HK-2 (cell line): Measurements from ENCODE around the gene AFG3L2.

Source experiments
- DNase-seq: peaks from one replicate; pipeline ENCODE4 v3.0.0-alpha.2; 2018; ENCODE audit not compliant: unreplicated experiment

Gene AFG3L2

DNA sequence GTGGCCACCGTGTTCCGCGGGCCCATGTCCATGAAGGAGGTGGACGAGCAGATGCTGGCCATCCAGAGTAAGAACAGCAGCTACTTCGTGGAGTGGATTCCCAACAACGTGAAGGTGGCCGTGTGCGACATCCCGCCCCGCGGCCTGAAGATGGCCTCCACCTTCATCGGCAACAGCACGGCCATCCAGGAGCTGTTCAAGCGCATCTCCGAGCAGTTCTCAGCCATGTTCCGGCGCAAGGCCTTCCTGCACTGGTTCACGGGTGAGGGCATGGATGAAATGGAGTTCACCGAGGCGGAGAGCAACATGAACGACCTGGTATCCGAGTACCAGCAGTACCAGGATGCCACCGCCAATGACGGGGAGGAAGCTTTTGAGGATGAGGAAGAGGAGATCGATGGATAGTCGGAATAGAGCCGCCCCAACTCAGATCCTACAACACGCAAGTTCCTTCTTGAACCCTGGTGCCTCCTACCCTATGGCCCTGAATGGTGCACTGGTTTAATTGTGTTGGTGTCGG, 51.2 kb downstream of the AFG3L2 start:
- DNase-seq: no peak

DNA sequence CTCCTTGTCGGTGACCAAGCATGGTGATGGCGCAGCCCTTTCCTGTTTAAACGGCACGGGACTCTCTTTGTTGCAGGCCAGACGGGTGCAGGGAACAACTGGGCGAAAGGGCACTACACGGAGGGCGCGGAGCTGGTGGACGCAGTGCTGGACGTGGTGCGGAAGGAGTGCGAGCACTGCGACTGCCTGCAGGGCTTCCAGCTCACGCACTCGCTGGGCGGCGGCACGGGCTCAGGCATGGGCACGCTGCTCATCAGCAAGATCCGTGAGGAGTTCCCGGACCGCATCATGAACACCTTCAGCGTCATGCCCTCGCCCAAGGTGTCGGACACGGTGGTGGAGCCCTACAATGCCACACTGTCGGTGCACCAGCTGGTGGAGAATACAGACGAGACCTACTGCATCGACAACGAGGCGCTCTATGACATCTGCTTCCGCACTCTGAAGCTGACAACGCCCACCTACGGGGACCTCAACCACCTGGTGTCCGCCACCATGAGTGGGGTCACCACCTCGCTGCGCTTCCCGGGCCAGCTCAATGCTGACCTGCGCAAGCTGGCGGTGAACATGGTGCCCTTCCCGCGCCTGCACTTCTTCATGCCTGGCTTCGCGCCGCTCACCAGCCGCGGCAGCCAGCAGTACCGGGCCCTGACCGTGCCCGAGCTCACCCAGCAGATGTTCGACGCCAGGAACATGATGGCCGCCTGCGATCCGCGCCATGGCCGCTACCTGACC, 51.9 kb downstream of the AFG3L2 start:
- DNase-seq: no peak

DNA sequence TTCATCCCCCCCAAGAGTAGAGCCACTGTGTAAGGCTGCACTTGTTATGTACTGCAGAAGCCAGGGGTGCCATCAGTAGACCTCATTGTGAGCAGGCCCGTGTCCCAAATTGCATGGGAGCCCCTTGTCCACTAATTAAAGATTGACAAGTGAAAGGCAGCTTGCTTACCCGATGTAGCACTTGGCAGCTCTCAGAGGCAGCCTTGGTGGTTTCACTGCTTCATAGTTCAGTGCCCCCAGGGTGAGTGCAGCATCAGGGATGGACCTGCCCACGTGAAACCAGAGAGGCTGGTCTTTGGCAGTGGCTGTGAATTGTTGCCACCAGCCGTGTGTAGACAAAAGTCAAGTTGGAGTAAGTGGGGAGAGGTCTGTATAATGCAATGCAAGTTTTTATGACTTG, 55.7 kb downstream of the AFG3L2 start:
- DNase-seq: peak; percentile 38

DNA sequence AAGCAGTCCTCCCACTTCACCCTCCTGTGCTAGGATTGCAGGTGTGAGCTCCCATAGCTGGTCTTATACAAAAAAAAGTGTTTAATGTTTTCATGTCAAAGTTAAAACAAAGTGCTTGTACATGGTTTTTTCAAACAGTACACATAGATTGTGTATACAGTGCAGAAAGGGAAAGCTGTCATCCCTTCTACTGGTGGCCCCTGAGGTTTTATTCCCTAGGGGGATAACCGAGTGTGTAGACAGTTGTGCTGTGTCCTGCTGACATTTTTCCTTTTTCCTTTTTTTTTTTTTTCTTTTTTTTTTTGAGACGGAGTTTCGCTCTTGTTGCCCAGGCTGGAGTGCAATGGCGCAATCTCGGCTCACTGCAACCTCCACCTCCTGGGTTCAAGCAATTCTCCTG, 58.2 kb downstream of the AFG3L2 start:
- DNase-seq: no peak

DNA sequence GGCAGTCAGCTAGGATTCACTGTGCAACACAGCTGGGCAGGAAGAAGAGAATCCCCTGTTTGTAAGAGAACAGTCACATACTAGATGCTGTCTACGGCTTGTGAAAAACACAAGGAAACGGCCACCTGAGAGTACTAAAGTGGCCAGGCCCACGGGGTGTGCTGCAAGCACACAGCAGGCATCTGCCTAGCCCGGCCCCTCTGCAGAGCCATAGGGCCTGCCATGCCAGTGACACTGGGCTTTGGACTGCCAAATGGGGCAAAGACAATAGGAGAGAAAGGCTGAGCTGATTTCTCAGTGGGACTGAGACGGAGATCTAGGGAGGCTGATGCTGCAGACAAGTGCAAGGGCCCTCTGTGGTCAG, 58.7 kb downstream of the AFG3L2 start:
- no peak for DNase-seq

DNA sequence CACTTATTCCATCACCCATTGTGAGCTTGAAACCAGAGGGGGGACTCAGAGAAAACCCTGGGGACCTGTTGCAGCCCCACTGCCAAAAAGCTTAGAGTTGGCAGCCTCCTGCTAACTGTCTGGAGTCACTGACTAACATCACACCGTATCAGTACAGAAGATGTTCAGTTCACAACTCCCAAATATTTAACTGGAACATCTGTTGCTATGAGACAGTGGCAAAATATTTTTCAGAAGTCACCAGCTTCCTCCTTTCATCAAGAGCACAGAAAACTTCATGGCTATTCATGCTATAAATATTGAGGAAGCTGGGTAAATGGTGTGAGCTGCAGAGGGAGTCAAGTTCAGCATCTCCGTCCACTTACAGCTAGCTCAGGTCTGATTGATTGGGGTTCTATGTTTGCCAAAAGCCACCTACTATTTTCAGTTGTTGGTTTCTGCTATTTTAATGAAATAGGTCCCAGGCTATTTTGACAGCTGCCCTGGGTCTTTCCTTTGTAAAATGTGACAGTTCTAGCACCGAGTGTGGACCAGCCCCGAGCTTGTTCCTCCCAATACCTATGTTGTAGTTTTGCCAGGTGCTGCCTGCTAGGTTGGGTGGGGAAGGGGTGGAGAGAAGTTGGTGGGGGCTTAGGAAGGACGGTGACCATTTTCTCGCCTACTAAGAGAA, 59.2 kb downstream of the AFG3L2 start:
- DNase-seq: no peak

DNA sequence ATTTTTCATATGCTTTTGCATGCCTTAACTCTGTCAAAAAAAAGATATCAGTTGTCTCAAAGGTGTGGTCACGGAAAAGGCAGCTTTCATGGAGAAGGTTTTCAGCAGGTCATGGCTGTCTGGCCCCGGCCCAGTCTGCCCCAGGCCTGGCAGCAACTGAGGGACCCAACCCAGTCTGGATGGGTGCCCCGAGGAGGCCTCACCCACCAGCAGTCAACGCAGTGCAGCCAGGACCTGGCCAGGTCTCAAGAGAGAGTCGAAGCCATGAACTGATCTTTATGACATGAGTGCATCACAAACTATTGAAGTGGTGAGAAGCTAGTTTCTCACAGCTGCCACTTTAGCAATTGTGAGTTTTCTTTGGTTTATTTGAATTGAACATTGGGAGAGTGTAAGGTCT, 61.1 kb downstream of the AFG3L2 start:
- DNase-seq: no peak

DNA sequence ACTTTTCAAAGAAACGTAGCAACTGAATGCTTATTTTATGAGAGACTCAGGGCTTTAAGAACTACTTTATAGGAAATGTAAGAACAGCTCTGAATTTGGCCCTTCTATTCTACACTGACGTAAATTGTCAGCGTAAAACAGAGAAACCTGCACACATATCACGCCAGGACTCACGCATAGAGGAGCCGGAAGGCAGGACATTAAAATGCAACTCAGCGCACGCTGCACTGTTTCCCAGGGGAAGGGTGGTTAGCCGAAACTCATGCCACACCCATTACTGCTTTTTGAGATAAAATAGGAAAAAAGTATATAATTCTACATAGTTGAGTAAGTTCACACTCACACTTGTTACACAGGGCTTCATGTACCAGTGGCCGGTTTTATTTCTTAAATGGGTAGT, 61.5 kb downstream of the AFG3L2 start:
- no peak for DNase-seq

DNA sequence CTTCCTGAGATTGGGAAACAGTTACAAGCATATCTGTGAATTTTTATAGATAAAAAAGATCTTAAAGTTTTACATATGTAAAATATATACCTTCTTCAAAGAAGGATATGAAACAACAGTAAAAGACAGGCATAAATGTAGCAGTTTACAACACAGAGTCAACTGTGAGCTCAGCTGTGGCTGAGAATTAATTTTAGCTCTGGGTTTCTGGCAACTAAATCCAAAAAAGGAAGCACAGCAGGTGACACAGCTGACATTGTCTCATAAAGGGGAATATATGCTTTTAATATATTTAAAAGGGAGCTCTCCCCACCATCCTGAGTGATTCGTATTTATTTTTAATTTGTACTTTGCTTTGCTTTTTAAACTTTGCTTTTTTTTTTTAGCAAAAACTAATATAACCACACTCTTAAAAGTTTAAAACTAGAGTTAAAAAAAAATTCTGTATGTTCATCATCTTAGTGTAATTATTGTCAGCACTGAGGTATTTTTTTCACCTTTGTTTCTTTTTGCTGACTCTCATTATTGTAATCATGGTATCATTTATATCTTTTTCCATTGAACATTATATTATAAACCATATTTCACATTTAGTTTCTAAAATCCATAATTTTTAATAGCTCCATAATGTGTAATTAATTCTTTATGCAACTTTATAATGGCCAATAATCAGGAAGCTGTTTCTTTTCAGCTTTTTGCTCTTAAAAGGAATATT, 62.3 kb downstream of the AFG3L2 start:
- DNase-seq: no peak

DNA sequence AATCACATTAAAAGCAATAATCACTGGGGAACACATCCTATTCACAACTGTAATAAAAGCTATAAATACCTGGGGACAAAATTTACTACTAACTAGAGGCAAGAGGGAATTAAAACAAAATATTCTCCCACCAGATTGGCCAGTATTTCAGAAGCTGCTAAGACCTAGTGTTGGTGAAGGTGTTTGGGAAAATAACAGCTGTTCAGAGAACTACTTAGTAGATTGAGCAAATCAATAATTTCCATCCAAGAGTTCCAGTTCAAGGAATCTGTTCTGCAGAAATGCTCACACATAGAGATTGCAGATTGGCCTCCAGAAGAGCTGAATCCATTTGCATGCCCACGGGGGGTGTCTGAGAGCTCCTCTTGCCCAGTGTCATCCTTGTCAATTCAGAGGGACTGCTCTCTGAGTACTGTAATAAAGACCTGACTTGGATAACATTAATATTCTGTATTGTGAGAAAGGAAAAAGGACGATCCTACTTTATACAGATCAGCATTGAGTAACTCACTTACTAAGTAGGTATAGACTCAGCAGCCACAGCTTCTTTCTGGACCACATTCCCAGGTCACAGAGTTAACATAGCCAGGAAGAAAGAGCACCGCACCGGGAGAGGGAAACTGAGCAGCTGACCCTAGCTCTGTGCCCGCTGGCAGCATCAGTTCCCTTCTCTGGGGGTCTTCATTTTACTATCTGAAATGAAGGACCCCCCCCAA, 63.3 kb downstream of the AFG3L2 start:
- no peak for DNase-seq

DNA sequence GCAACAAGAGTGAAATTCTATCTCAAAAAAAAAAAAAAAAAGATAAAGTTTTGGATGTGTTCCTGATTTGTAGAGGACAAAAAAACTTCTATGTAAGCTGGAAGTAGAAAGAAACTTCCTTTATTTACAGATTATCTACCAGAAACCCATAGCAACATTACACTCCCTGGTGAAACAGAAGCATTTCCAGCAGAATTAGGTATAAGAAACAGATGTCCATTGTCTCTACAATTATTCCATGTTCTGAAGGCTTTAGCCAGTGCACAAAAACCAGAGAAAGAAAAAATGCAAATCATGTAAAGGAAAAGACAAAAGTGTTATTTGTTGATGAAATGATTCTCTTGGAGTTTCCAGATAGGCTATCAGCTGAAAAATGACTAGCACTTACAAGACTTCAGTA, 64.1 kb downstream of the AFG3L2 start:
- DNase-seq: no peak

DNA sequence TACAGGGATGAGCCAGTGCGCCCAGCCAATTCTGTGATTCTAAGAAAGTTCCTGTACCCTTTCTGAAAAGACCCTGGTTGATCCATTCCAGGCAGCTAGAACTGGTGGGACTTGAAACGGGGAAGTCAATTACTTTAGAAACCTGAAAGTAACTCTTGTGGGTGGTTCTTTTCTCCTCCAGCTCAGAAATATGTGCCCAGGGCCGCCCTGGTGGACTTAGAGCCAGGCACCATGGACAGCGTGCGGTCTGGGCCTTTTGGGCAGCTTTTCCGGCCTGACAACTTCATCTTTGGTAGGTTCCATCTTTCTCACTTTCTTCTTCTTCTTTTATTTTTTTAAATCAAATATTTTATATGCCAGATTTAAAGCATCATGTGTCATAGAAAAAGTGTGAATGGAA, 66.3 kb downstream of the AFG3L2 start:
- no peak for DNase-seq

DNA sequence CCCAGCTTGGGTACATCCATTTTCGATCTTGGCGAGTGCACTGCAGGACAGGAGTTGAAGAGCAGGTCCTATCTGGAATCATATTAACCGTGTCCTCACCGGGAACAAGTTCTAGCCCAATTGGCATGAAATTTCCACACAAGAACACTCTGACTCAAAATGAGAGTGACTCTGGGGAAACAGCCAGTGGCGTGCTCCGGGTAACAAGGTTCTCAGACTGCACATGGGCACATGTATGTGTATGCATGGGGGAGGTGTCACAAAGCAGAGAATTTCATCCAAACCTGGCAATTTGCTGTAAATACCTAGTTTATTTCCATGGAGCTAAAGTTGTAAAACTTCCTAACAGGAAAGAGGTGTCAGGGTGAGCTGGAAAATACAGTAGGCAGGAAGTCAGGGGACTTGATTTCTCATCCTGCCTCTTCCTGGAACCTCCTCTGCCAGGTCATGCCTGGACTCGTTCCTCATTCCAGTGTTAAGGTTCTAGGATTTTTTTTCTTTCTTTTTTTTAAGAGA, 67.3 kb downstream of the AFG3L2 start:
- no peak for DNase-seq

DNA sequence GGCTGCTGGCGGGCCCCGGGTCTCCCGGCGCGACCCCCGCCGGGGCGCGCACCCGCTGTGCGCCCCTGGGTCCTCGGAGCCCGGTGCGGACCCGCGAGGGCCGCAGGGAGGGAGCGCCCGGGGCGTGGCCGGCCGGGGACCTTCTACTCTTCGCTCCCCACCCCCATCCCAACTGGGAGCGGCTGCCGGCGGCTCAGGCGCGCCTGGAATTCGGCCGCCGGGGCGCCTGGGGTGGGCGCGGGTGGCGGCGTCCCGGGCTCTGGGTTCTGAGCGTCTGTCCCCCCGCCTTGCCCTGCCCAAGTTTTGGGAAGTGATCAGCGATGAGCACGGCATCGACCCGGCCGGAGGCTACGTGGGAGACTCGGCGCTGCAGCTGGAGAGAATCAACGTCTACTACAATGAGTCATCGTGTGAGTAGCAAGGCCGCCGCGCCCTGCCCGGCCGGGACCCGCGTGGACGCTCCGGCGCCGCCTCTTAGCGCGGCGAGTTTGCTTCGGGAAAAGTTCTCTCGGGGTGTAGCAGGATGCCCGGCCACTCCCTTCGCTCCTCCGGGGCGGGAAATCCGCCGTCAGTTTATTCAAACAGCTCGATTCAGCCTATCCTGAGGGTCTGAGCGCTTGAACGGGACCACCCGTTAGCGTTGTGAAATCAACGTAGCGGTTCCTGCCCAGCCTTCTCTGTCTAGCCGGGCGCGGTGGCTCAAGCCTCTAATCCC, 68.5 kb downstream of the AFG3L2 start:
- peak; percentile 71 for DNase-seq

DNA sequence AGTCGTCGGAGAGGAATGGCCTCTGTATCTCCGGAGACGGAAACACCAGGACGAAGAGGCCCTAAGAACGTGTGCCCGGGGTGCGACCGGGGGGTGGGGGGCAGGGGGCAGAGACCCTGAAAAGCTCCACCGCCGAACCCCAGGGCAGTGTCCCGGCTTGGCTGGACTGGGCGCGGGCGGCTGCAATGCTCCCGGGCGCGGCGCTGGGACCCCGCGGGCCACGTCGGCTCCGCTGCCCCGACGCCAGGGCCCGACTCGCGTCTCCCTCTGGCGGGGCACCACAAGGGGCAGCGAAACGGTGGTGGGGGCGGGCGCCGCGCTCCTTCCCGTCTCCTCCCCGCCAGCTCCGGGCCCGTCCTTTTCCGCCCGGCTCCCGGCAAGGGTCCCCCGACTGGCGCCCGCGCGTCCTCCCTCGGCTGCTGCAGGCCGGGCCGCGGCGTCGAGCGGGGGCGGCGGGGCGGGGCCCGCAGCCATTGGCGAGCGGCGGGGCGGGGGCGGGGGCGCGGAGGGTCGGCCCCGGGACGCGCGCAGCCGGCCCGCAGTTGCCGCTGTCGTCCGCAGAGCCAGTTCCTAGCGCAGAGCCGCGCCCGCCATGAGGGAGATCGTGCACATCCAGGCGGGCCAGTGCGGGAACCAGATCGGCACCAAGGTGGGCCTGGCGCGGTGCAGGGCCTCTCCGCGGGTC, 69.2 kb downstream of the AFG3L2 start, which contains the start of gene TUBB6:
Gene TUBB6, plus strand, starts transcription at position 541 of the 685 bp plus-strand sequence. Its CDS starts 52 bp downstream, at position 593.
- DNase-seq: peak; percentile 68

DNA sequence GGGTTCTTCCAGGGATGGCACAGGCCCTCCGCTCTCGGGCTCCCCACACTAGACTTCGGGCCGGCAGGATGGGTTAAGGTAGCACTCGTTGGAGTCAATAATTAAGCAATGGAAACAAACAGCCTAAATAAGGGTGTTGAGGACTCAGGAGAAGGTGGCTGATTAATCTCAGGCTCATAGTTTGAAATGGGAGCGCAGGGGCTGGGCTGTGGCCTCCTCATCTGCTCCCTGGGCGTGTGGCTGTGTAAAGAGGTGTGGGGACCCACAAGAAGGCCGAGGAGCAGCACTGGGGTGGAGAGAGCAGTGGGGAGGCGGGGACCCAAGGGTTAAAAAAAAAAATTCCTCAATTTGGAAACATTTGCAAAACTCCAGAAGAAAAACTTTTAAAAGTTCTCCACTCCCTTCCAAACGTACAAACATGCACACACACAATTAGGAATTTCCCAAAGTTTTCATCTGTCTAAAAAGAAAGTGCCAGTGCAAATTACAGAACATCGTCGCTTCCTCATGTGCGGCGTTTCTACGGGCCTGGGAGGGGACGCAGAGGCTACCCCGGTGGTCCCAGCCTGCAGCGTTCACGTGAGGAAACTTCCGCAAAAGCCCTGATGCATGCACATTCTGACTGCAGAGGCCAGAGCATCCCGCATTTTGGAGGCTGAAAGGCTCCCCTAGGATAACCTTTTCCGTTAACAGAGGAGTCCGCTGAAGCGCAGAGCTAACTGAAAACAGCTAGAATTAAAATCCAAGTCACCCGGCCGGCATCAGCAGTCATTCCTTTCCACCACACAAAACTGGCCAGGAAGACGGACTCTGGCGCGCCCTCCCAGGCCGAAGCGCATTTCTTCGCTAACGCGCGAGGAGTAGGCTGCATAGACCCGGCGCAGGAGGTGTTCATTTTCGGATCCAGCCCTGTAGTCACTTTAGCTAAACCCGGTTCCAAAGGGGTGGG, 70.0 kb downstream of the AFG3L2 start:
- DNase-seq: peak; percentile 29

DNA sequence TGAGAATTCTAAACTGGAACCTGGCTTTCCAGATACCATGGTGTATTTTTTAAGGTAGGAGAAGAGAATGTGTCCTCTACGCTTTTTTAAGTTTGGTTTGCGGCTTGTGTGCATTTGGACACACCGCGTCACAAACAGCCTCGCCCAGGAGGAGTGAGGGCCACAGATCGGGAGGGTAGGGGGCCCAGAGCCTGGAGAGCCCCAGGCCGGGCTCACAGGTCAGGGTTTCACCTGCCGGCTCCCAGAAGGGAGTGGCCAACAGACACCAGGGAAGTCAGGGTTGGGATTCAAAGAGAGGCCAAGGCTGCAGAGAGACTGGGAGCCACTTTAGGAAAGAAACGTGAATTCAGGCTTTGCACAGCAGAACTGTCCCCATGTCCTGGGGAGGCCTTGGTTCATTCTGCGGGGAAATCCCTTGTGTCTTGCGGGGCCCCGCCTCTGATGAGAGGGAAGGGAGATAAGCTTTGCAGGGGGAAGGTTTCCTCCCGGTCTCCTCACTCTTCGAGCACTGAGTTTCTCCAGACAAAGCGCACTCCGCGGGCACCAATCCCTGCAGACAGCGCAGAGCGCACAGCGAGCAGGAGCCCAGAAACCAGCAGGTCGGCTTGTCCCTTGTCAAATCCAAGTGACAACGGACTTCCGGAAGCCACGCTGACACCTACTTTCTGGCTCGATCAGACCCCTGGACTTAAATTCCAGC, 70.9 kb downstream of the AFG3L2 start:
- no peak for DNase-seq

DNA sequence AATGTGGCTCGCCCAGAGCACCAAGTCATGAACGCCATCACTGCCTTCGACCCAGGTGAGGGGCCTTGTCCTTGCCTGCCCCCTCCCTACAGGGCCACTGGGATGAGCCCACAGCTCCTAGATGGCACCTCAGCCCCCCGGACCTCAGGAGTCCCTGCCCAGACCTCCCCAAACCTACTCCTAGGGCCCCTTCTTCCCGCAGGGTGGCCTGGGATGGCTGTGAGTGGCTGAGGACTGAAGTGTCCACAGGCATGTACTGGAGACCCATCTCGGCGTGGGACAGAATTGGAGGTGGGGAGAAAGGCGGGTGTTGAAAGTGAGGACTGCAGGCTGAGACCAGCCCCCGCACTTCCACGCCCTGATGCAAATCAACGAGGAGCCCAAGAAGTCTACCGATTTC, 71.8 kb downstream of the AFG3L2 start:
- no peak for DNase-seq
